ENCODE results near the gene ABCC8. TPM values are rescaled to one million over a fixed set of nuclear protein-coding genes. Genes with fewer than 3 reads are reported as not detected.

ABCC8 gene
- total RNA-seq, 1 donor from 2014 or later: 8.2 TPM

- intact Hi-C loops (cut with DNase I): no loop called here
- ATAC-seq (no peak), DNase-seq (ENCODE audit: low spot score) (no peak)
These were observed 126.0 kb downstream of the ABCC8 start for GRCh38 chr11:17350455-17351171.

GRCh38 chr11:17347676-17348075, 129.0 kb downstream of the ABCC8 start:
- intact Hi-C loops (cut with DNase I): no loop called here
- ATAC-seq (no peak), DNase-seq (ENCODE audit: low spot score) (no peak)

- ATAC-seq: no peak
- DNase-seq (ENCODE audit: low spot score): no peak
- intact Hi-C loops (cut with DNase I): no loop called here
These were observed 132.7 kb downstream of the ABCC8 start for GRCh38 chr11:17343907-17344306.

- no peak for ATAC-seq
- intact Hi-C loops (cut with DNase I): no loop called here
- DNase-seq (ENCODE audit: low spot score): no peak
These were observed 133.4 kb downstream of the ABCC8 start for GRCh38 chr11:17343257-17343656.

Other genes with a start within 250 kb of the ABCC8 start
- gene NUCB2, start 200.1 kb downstream of the ABCC8 start, total RNA-seq: 51.3 TPM
- 2.1 TPM for gene NCR3LG1, start 125.0 kb downstream of the ABCC8 start, total RNA-seq
- gene KCNJ11, start 88.2 kb downstream of the ABCC8 start, total RNA-seq: 6.6 TPM
- gene USH1C, start 67.6 kb upstream of the ABCC8 start, total RNA-seq: not detected
- not detected for gene OTOG, start 70.4 kb upstream of the ABCC8 start, total RNA-seq
- gene MYOD1, start 242.7 kb upstream of the ABCC8 start, total RNA-seq: not detected